DND-41 (cell line): ENCODE data around the gene SLC12A7.

ENCODE experiments used
- CTCF ChIP-seq: IDR thresholded peaks from 2 replicates; pipeline ENCODE4 v1.5.1; 2012; ENCODE audit warnings: borderline replicate concordance, low read length, moderate library complexity, mild to moderate bottlenecking; ENCODE audit not compliant: poor library complexity, severe bottlenecking; ENCODE audit errors: extremely low read depth
- EZH2 ChIP-seq: IDR thresholded peaks from 3 replicates; pipeline ENCODE4 v1.6.1; 2012; ENCODE audit warnings: borderline replicate concordance, low read depth, mild to moderate bottlenecking, moderate library complexity, low read length, inconsistent platforms; ENCODE audit not compliant: severe bottlenecking

- TF ChIP-seq CTCF (no peak), EZH2 (no peak)
Observed at GRCh38 chr5:1131726-1132125, 19.9 kb upstream of the SLC12A7 start.
